Upper lobe of left lung (tissue), 6 donors: Measurements from ENCODE around the gene ADAMTS17. TPM values are rescaled to one million over a fixed set of nuclear protein-coding genes. Genes with fewer than 3 reads are reported as not detected.

ENCODE experiments used
- ATAC-seq, 2 donors: fragments of 200-7000 bp; cut with Tn5 transposase; one replicate each; pipeline ENCODE4 v1.9.1; 2022; ENCODE audit warnings: mild to moderate bottlenecking in 2 of 2, moderate library complexity in 2 of 2; ENCODE audit not compliant: low FRiP score in 2 of 2
- DNase-seq, 2 donors: peaks; one replicate each; pipeline ENCODE4 v3.0.0-alpha.2; 2019 to 2020
- H3K27ac ChIP-seq, 4 donors: fragments of 200-600 bp; sonication (generic); one replicate each; pipeline ENCODE4 v1.5.1; 2016 to 2019
- H3K27me3 ChIP-seq, 4 donors: fragments of 200-600 bp; sonication (generic); one replicate each; pipeline ENCODE4 v1.5.1; 2017 to 2019
- H3K36me3 ChIP-seq, 4 donors: fragments of 200-600 bp; sonication (generic); one replicate each; pipeline ENCODE4 v1.5.1; 2016 to 2019
- H3K4me1 ChIP-seq, 4 donors: fragments of 200-600 bp; sonication (generic); one replicate each; pipeline ENCODE4 v1.5.1; 2018 to 2019
- H3K4me3 ChIP-seq, 4 donors: fragments of 200-600 bp; sonication (generic); one replicate each; pipeline ENCODE4 v1.5.1; 2017 to 2019; ENCODE audit warnings: mild to moderate bottlenecking in 2 of 4, moderate library complexity in 1 of 4
- H3K9me3 ChIP-seq, 4 donors: fragments of 200-600 bp; sonication (generic); one replicate each; pipeline ENCODE4 v1.5.1; 2018 to 2019
- CTCF ChIP-seq, 6 experiments: fragments of 450-650 bp in 4 of 6; fragments of 200-600 bp in 2 of 6; sonication (generic) in 2 of 6; IDR thresholded peaks; one replicate each; pipeline ENCODE4 v1.5.1; 2016 to 2019; ENCODE audit warnings: antibody characterized with exemption in 6 of 6
- EP300 ChIP-seq, 4 donors: sonication (generic); formaldehyde crosslinking; IDR thresholded peaks; one replicate each; pipeline ENCODE4 v1.5.1; 2017; ENCODE audit warnings: antibody characterized with exemption in 4 of 4, control low read depth in 2 of 4
- POLR2A ChIP-seq, 4 donors: fragments of 450-650 bp; IDR thresholded peaks; one replicate each; pipeline ENCODE4 v1.5.1; 2016 to 2017; ENCODE audit warnings: antibody characterized with exemption in 4 of 4, mild to moderate bottlenecking in 2 of 4
- POLR2AphosphoS5 ChIP-seq, 2 donors: sonication (generic); formaldehyde crosslinking; IDR thresholded peaks; one replicate each; pipeline ENCODE4 v1.5.1; 2017; ENCODE audit warnings: antibody characterized with exemption in 2 of 2
- WGBS, 2 donors: methylation state at CpG; one replicate each; pipeline ENCODE4 v1.1.5; 2017 to 2018; 5-methylcytosine and 5-hydroxymethylcytosine counted together
- total RNA-seq, 6 donors: library from RNA; depleted of rRNA in 4 of 6; stranded (reverse); fragments of >200 nt in 4 of 6; gene quantifications; one replicate each; pipeline versions ENCODE4 v1.1.0 to v1.2.1, GENCODE V29; 2016 to 2021
- donor health status: DM: no; HTN: no; CAD: no; lungs with moderate emphysema.
- donor health status: DM: no; HTN: yes; CAD: no; lungs with severe emphysema.

The ADAMTS17 gene
- total RNA-seq, 6 donors from 2014 or later, result 3.2 to 11.5 (median 5.7) TPM

DNA sequence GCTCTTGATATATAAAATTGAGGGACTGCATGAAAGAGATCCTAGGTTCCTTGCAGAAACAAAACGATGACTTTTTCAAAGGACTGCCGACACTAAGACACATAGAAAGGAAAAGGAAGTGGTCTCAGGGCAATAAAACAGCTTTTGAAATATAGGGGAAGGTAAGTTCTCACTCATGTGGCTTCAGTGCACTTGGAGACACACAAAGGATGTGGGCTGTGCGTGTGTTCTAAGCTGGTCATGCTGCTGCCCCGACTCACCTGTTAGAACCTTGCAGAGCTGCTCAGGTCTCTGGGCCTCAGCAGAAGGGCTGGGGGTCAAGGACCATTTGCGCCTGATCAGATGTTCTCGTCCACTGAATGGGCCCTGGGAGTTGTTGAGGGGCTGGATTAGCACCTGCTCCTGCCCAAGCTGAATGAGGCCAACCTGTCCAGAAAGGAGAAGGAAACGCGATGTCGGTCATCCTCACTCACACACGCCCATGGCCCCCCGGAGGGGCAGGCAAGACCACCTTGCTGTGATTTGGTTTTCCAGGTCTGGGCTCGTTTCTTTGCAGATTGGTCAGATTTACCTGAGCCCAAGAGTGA lies 11.1 kb downstream of the ADAMTS17 start:
- Histone ChIP-seq H3K4me3 (no peak overlapping the region), H3K36me3 (no peaks in the 10 kb centered on the region), H3K4me1 (no peaks in the 10 kb centered on the region), H3K27ac (no peak overlapping the region), H3K9me3 (no peaks in the 10 kb centered on the region), H3K27me3 (no peaks in the 10 kb centered on the region)
- WGBS, 2 donors, result 75 to 81% methylated on average over 9 to 12 of the region's 12 CpGs
- ATAC-seq (no peak), DNase-seq (no peak)
- no peak for TF ChIP-seq POLR2AphosphoS5 (IDR thresholded peaks at IDR 0.05)
- no peak for TF ChIP-seq POLR2A (IDR thresholded peaks at IDR 0.05)
- no peak for TF ChIP-seq CTCF (IDR thresholded peaks at IDR 0.05)
- no peak for TF ChIP-seq EP300 (IDR thresholded peaks at IDR 0.05)

- no peak for ATAC-seq
- Histone ChIP-seq H3K4me1 (no peaks in the 10 kb centered on the region), H3K27ac (no peak overlapping the region), H3K9me3 (no peaks in the 10 kb centered on the region), H3K36me3 (no peaks in the 10 kb centered on the region), H3K27me3 (no peaks in the 10 kb centered on the region), H3K4me3 (no peak overlapping the region)
- no peak for DNase-seq
- 65 to 72% methylated on average over 10 of the region's 10 CpGs for WGBS, 2 donors
- TF ChIP-seq POLR2A (IDR thresholded peaks at IDR 0.05) (no peak), POLR2AphosphoS5 (IDR thresholded peaks at IDR 0.05) (no peak), EP300 (IDR thresholded peaks at IDR 0.05) (no peak), CTCF (IDR thresholded peaks at IDR 0.05) (no peak)
Measured at GRCh38 chr15:100330221-100330620, 11.6 kb downstream of the ADAMTS17 start.

DNA sequence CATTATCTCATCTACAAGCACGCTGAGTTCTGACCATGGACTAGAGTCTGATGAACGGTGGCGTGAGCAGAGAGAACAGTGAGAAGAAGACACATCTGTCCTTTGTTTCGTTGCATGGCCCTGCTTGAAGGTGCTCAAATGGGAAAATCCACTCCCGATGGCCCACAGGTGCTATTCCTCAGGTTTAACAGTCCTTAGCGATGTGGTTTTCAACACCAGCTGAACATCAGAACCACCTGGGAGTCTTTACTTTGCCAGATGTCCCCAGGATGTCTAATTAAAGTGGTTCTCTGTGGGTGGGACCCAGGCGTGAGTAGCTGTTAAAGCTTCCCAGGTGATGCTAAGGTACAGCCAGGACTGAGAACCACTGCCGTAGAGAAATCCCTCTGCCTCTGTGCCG lies 13.0 kb downstream of the ADAMTS17 start:
- H3K9me3 ChIP-seq, result no peaks in the 10 kb centered on the region
- ATAC-seq, result no peak
- TF ChIP-seq POLR2A (IDR thresholded peaks at IDR 0.05), result no peak
- no peak overlapping the region for H3K4me3 ChIP-seq
- H3K27ac ChIP-seq, result no peak overlapping the region
- H3K27me3 ChIP-seq, result no peaks in the 10 kb centered on the region
- H3K36me3 ChIP-seq, result no peaks in the 10 kb centered on the region
- DNase-seq, result no peak
- no peaks in the 10 kb centered on the region for H3K4me1 ChIP-seq
- WGBS, 2 donors, result 81 to 87% methylated on average over 9 of the region's 9 CpGs

DNA sequence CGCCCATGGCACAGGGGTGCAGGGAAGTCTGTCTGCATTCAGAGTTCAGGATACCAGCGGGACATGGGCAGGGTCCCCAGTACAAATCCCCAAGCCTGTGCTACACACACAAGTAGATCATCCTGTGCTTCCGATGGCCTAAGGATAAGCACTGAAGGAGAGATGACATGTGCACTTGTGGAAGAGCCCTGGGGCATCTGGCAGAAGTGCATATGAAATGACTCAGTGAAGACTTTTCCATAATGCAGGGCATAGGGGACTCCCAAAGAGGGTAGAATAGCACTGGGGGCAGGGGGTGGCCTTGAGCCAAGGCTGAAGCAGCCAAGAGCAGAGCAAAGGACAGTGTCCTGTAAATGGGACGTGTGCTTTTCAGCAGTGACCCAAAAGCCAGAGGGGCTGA lies 22.9 kb downstream of the ADAMTS17 start:
- peaks cover 0 to 11% (median 0%) of the 10 kb centered on the region in 4 donors for H3K9me3 ChIP-seq
- ATAC-seq (no peak), DNase-seq (no peak)
- H3K27ac ChIP-seq, result no peak overlapping the region
- no peaks in the 10 kb centered on the region for H3K27me3 ChIP-seq
- 83 to 88% methylated on average over 4 of the region's 4 CpGs for WGBS, 2 donors
- no peak for TF ChIP-seq POLR2A (IDR thresholded peaks at IDR 0.05)
- no peak for TF ChIP-seq EP300 (IDR thresholded peaks at IDR 0.05)
- H3K36me3 ChIP-seq, result no peaks in the 10 kb centered on the region
- H3K4me3 ChIP-seq, result no peak overlapping the region
- no peaks in the 10 kb centered on the region for H3K4me1 ChIP-seq

- Histone ChIP-seq H3K4me1 (peaks cover 0 to 6% (median 0%) of the 10 kb centered on the region in 4 donors), H3K27me3 (no peaks in the 10 kb centered on the region), H3K4me3 (no peak overlapping the region), H3K27ac (no peak overlapping the region), H3K9me3 (peaks cover 0 to 14% (median 1%) of the 10 kb centered on the region in 4 donors), H3K36me3 (no peaks in the 10 kb centered on the region)
- 79 to 90% methylated on average over 10 to 16 of the region's 16 CpGs for WGBS, 2 donors
- ATAC-seq (no peak), DNase-seq (peak in 1 of 2 donors; percentile 61)
- TF ChIP-seq EP300 (IDR thresholded peaks at IDR 0.05) (no peak), POLR2A (IDR thresholded peaks at IDR 0.05) (no peak), POLR2AphosphoS5 (IDR thresholded peaks at IDR 0.05) (no peak), CTCF (IDR thresholded peaks at IDR 0.05) (no peak)
Measured at GRCh38 chr15:100314809-100315400, 26.9 kb downstream of the ADAMTS17 start.
